ENCODE measurements around the gene CADM4.

- TF ChIP-seq CTCF (IDR thresholded peaks at IDR 0.05) (no peak), POLR2A (IDR thresholded peaks at IDR 0.05) (no peak)
These were observed 65.1 kb downstream of the CADM4 start for GRCh38 chr19:43574424-43575155.

All from right lobe of liver (tissue), 4 donors.